GM10248 (cell line): ENCODE data around the gene RUBCN.
"Not testable (repeated sequence)": the region's sequence is repeated elsewhere in the genome, so short reads cannot be mapped to it uniquely, and the experiment has no call there.

ENCODE experiments used
- CTCF ChIA-PET: fragments of 300-600 bp; sonication (Branson Sonifier 250); formaldehyde crosslinking; extraction: SDS; loops from one replicate; lab custom pipeline; 2021; ENCODE audit warnings: antibody characterized with exemption; lab: Yijun Ruan, JAX
- POLR2A ChIA-PET: fragments of 350-650 bp; sonication (Branson Sonifier 250); formaldehyde crosslinking; extraction: SDS; loops from one replicate; lab custom pipeline; 2020; ENCODE audit warnings: antibody characterized with exemption; lab: Yijun Ruan, JAX
- DNase-seq: peaks from one replicate; pipeline ENCODE4 v3.0.0; 2012; ENCODE audit errors: extremely low spot score

Gene RUBCN

GRCh38 chr3:197627158-197627771 lies 109.4 kb downstream of the RUBCN start:
- DNase-seq, POLR2A ChIA-PET, CTCF ChIA-PET: not testable (repeated sequence)

GRCh38 chr3:197626404-197627157 lies 110.1 kb downstream of the RUBCN start:
- POLR2A ChIA-PET, CTCF ChIA-PET, DNase-seq: not testable (repeated sequence)

- peak; percentile 1 for DNase-seq
- POLR2A ChIA-PET, CTCF ChIA-PET: not testable (repeated sequence)
Observed at GRCh38 chr3:197621478-197621877, 115.2 kb downstream of the RUBCN start.
